HUDEP-2 (cell line): Measurements from ENCODE around the gene TOM1L2.

Experiments used
- DNase-seq, 76 experiments: peaks; one replicate each; lab custom pipeline; 2025; ENCODE audit not compliant: unreplicated experiment in 76 of 76; lab: John Stamatoyannopoulos, UW

TOM1L2 gene

DNA sequence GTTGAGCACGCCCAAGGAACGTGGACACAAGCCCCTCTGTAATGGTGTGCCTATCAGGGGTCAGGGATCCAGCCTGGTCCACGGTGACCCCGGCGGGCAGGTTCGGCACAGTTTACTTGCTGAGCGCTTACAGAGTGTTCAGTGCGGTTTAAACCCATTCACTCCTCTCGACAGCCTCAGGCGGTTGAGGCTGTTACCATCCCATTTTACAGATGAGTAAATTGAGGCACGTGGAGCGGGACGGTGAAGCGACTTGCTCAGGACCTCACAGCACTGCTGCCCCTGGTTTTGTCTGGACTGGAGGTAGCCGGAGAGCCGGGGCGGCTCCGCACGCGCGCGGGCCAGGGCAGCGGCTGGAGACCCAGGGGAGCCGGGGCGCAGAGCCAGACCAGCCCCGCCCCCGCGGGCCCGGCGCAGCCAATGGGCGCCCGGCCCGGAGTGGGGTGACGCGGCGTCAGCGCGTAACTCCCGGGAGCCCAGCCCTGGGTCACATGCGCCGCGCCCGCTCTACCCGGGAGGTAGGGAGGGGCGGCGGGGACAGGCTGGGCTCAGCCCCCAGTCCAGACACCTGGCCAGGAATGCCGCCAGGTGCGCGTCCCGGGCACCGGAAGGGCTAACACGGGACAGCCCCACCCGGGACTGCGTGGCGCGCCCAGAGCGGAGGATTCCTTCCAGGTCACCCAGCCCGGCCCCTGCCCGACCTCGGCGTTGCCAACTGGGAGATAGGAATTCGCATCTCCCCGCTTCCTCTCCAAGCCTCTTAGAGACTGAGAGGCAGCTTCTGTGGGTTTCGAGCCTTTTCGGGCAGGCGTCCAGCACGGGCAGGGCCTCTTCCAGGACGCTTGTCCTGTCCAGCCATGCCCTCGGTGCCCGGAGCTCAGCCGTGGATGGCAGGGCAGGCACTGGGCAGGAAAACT is 132.2 kb downstream of the TOM1L2 start:
- peak in 72 of 76 experiments; percentile 23 to 90 (median 77) for DNase-seq

DNA sequence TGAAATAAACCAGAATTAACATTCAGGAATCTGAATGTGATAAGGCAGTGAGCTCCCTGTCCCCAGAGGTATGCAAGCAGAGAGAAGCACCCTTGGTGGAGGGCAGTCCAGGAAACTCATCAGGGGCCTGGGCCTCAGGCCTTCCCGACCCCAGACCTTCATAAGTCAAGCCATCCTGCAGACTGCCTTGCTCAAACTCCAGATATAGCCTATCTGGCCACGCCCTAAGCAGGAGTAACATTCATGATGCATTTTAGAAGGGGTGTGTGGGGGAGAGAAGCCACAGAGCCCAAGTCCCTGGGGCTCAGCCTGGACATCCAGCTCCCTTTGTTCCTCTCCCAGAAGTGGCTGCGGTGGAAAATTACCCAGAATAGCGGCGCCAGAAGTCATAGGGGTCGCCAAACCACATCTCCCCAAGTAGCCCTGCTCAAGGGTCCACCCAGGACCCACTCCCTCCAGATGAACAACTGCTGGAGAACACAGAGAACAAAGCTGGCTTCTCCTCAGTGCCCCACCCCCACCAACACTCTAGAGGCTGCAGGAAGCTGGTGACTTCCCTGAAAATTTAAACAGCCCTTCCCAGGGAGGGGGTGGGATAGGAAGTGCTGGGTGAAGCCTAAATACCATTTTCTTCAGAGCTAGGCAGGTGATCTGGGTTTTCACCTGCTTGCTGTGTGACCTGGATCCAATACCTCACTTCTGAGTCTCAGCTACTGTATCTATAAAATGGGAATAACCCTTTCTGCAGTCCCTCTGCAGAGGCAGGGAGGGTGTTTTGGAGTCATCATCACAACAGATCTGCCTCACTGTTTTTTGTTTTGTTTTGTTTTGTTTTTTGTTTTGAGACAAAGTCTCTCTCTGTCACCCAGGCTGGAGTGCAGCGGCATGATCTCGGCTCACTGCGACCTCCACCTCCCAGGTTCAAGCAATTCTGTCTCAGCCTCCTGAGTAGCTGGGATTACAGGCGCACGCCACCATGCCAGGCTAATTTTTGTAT is 133.9 kb downstream of the TOM1L2 start:
- peak in 47 of 76 experiments; percentile 18 to 72 (median 46) for DNase-seq

DNA sequence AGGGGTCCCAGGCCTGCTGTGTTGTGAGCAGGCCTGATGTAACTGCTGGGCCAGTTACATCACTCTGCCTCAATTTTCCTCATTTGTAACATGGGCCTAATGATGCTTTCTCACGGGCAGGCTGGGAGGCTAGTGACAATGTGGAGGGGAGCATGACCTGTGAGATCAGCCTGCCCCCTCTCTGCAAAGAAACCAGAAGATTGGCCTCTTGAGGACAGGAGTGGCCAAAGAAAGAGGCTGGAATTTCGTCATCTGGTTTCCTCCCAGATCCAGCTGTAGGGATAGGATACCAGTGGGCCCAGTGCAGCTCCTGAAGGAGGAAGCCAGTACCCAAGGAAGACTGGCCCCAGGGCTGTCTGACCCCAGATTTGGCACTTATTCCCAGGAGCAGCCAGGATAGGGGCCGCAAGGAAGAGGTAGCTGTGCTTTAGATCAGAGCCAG is 134.8 kb downstream of the TOM1L2 start:
- peak in 1 of 76 experiments; percentile 30 for DNase-seq

DNA sequence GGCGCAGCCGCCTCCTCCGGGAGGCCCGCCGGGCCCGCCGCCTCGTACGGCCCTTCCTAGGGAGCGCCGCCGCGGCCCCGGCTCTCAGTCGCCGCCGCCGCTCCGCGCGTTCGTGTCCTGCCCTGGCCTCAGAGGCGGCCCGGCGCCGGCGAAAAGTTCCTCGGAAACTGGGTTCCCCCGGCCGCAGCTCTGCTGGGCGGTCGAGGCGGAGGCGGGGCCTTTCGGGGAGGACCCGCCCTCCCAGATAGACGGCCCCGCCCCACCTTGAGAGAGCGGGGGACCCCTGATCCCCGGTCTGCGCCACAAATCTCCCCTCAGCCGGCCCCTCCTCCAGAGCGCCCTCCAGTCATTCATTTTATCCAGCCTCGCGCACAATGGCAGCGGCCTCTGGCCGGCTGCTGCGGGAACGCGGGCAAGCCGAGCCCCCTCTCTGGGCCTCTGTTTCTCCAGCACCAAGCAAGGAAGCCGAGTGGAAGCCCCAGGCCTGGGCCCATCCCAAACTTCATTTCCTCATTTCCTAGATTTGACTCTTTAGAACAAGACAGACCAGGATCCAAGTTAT is 135.3 kb downstream of the TOM1L2 start, which contains the start of gene SREBF1:
Gene SREBF1, minus strand, starts transcription at position 169 of the 562 bp plus-strand sequence. CDS start 169 bp downstream, outside the sequence.
- peak in 41 of 76 experiments; percentile 12 to 59 (median 39) for DNase-seq

DNA sequence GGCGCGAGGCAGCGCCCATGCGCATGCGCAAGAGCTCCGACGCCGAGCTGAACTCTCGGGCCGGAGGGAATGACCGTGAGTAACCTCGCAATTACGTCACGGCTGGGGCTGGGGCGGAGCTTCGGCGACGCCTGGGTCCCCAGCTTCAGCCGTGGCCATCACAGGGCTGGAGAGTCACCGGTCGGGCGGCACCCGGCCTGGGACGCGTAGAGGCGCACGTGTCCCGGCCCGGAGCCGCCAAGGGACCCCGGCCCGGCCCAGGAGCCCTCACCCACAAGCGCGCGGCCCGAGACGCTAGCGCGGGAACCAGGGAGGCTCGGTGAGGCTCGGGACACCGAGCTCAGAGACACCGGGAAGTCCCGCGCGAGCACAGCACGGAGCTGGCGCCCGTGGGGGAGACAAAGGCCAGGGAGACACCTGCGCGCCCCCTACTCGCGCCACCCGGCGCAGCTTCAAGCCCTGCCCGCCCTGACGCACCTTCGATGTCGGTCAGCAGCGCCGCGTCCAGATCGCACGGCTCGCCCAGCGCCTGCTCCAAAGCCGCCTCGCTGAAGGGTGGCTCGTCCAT is 135.9 kb downstream of the TOM1L2 start:
- peak in 74 of 76 experiments; percentile 27 to 97 (median 93) for DNase-seq

DNA sequence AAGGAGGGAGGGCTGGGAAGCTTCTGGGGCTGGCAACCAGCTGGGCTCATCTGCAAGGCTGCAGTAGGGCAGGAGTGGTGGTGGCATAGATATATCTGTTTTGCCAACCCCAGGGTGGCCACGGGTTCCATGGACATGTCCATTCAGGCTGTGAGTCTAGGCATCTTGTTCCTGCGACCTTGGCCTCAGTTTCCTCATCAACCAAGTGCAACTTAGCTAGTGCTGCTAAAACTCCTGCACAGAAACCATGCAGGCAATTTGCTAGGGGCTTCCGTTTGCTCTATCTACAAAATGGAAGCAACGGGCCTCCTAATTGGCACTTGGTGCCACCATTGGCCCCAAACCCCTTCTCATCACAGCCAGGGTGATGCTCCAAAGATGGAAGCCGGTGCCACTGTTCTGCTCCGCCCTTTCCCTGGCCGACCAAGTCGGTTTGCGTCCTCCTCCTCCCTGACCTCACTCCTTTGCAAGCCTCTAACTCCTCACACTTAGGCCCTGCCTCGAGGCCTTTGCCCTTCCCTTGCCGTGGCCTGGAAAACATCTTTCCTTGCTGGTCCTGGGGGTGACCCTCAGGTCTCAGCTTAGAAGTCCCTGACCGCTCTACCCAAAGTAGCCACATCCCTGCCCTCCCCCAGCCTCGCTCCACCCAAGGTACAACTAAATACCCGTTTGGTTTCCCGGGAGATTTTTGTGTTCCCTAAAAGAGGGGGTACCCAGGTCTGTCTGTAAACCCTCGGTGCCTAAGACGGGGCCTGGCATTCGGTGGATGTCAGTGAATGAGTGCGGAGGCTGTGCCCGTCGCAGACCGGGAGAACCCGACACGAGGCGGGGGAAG is 136.6 kb downstream of the TOM1L2 start:
- no peak for DNase-seq

DNA sequence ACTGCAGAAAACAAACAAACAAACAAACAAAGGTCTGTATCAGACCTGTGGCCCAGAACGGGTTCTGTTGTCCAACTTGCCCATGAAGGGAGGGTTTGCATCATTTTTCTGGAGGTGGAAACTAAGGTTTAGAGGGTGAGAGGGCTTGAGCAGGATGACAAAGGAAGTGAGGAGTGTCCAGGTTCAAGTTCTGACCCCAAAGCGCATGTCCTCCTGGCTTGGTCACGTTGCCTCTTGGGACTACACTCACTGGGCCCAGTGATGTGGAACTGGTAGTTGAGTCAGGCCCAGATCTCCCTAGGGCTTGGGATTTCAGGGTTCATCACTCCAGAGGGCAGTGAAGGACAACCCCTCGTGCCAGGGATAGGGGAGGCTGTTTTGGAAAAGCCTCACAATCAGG is 137.2 kb downstream of the TOM1L2 start:
- no peak for DNase-seq

DNA sequence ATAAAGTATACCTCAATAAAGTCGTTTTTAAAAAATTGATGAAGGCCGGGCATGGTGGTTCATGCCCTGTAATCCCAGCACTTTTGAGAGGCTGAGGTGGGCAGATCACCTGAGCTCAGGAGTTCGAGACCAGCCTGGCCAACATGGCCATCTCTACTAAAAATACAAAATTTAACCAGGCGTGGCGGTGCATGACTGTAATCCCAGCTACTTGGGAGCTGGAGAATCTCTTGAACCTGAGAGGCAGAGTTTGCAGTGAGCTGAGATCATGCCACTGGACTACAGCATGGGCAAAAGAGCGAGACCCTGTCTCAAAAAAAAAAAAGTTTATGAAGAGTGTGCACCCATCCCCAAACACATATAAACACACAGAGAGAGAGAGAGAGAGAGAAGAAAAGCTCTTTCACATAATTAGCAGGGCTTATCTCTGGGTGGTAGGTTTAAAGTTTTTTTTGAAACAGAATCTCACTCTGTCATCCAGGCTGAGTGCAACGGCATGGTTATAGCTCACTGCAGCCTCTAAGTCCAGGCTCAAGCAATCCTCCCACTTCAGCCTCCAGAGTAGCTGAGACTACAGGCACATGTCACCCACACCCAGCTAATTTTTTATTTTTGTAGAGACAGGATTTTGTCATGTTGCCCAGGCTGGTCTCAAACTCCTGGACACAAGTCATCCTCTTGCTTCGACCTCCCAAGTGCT is 138.4 kb downstream of the TOM1L2 start:
- no peak for DNase-seq

DNA sequence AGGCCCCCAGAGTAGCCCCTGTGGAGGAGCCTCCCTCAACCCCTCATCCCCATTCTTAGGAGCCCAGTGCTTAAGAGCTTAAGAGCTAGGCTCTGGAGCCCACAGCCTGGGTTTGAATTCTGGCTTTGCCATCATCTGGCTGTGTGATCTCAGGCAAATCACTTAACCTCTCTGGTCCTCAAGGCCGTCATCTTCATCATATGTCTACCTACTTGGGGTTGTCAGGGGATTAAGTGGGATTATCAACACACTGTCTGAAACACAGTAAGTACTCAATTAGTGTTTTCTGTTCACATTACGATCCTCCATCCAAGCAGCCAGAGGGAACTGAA is 140.2 kb downstream of the TOM1L2 start:
- no peak for DNase-seq

DNA sequence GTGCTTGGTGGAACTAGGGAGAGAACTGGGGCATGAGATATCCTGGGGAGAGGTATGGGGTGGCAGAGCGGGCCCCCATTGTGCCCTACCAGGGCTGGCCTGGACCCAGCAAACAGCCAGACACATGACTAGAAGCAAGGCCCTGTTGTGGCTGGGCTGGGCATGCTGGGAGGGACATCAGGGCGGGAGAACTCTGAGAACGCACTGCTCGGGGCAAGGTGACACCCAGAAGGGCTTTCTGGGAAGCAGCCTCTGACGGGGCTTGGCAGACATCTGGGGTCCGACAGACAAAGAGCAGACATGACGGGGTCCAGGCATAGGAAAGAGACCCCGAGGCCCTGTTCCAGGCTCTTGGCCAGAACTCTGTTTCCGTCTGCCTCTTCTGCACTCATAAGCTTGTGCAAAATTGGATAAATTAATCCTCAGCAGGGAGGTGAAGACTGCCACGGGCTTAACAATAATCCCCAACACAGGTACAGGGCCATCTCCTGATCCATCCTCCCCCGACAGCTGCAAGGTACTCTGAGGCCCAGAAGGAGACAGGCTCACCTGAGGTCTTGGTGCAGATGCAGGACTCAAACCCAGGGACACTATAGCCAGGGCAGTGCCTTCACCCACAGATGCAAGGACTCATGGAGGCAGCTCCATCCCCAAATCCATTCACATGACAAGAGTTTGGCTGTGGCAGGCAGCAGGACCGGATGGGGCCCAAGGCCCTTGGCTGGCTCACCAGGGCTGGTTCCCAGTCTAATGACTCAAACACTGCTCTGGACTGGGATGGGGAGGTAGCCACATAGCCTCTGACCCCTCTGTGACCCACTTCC is 140.8 kb downstream of the TOM1L2 start:
- DNase-seq = peak in 14 of 76 experiments; percentile 19 to 43 (median 30)

DNA sequence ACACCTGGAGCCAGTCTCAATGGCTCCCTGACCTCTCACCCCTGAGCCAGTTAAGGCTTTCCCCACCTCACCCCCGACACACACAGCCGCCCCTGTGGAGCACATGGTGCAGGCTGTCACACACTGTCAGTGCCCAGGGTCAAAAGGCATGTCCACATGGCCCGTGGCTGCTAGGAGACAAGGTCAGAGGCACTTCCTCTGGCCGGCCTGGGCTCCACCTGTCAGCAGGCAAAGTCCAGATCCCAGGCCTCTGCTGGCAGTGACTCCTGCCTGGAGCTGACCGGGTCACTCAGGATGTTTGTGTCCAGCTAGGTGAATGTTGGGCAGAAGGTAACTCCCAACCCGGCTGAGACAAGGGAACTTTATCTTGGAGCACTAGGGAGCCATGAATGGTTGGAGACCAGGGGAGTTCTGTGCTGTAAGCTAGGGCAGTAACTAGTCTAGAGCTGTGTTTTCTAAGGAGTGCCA is 141.4 kb downstream of the TOM1L2 start:
- no peak for DNase-seq

DNA sequence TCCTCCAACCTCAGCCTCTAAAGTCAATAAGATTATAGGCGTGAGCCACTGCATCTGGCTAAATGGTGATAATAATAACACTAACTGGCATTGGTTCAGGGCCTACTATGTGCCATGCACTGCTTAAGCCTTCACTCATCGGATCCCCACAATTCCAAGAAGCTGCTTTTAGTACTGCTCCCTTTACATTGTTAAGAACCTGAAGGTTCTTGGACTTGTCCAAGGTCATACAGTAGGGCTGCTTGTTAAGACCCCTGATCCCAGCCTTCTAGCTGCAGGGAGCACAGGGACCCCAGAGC is 142.0 kb downstream of the TOM1L2 start:
- no peak for DNase-seq

DNA sequence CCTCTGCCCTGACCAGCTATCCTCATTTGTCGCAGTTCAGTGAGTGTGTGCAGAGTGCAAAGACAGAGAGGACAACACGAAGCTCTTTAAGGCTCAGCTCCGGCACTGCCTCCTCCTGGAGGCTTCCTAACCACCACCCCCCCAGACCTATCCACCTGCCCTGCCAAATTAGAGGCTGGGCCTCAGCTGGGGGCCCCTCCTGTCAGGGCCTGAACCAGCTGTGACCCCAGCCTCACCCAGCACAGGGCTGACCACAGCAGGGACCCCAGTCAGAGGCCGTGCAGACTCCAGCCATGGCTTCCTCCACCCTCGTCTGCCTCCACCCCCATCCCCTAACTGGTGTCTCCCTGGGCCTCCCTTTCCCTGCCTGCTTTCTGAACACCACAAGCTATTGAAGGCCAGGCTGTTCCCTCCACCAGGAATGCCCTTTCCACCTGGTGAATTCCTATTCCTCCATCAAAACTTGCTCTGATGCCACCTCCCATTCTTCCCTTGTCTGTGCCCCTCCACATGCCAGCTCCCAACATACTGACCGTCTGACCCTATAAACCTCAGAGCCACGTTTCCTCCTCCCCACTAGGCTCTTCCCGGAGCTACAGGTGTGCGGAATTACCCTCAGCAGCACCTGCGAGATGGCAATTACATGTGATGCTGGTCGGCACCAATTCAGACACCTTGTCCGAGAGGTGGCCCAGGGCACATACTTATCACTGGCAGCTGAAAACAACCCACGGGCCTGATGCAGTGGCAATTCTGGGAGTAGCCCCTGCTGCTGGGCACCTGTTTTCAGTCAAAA is 144.2 kb downstream of the TOM1L2 start:
- DNase-seq = no peak

DNA sequence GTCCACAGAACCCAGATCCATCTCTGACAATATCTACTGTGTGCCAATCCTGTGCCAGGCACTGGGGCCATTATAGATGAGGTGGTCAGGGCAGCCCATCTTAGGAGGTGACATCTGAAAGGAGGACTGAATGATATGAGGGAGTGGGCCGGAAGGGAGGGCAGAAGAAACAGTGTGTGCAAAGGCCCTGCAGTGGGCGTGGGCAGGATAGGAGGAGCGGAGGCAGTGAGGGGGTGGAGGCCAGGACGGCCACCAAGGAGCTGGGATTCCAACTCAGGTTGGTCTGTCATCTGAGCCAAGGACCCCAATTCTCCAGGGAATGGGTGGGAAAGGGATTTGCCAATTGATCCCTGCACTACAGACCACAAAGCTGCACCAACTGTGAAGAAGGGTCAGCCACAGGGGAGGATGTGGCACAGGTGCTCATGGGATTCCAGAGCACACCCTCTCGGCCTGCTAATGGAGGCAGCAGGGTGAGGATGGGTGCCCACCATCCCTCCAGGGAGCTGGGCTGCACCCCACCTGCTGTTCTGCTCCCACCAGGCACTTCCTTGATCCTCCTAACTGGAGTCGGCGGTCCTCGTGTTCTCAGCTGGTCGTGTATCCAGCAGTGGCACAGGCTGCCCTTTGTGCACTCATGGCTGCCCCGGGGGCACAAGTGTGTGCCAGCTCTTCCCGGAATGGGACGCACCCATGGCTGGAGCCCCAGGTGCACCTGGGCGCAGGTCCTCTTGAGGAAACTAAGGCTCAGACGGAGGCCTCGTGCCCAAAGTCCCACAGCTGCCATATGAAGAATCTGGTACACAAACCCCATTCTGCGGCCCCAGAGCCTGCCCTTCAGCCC is 145.0 kb downstream of the TOM1L2 start:
- no peak for DNase-seq

DNA sequence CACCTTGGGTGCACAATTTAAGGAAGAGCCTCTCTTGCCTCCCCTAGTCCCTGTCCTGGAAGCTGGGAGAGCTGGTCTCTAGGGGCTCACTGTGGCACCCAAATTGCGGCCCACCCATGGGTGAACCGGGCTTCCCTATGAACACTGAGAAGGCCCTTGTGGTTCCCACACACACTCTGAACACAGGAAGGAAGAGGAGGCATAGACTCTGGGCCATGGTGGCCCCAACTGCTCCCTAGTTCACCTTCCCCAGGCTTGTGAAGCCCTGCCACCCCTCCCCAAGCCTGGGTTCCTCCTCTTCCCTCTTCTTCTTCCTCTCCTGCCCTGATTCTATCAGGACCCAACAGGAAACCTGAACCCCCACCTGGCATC is 145.9 kb downstream of the TOM1L2 start:
- DNase-seq = no peak

DNA sequence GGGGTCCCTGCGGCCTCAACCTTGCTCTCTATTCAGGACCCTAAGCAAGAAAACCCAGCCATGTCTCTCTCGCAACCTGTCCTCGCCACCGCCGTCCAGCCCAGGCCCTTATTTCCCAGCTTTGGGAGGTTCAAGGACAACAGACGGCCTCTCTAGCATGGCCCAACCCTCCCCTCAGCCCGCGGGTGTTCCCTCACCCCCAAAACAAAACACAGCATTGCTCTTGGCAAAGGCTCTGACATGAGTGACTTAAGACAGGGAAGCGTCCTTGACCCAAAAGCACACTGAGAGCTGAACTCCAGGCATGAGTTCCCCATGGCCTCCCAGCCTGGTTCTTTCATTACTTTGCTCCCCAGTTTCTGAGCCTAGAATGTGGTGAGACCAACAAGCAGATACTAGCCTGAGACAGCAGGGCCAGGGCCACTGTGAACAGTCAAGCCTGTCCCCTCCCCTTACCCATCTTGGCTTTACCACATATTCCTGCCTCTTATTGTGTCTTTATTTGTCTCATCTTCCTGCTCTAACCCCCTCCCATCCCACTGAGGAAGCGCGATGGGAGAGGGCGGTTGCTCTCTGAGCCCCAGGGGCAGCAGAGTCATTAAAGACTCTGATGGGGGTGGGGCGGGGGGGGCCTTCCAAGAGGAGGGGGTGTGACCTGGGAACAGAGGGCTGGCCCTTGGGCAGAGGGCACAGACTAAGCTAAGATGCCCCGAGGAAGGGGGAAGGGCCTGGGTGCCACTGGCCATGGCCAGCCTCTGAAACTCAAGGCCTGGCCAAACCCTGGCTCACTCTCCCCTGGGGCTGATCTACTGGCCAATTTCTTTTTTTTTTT is 147.2 kb downstream of the TOM1L2 start:
- peak in 2 of 76 experiments; percentile 17 to 39 for DNase-seq
